Thyroid gland (tissue), 4 donors: Measurements from ENCODE around the gene ASPSCR1.

Experiments
- POLR2A ChIP-seq, 2 donors: fragments of 450-650 bp; IDR thresholded peaks; one replicate each; pipeline ENCODE4 v1.6.1; 2017; ENCODE audit warnings: antibody characterized with exemption in 2 of 2, mild to moderate bottlenecking in 2 of 2, moderate library complexity in 1 of 2
- TF ChIP-seq, protein P1 (sequence below), 6 experiments: fragments of 200-600 bp in 3 of 6; fragments of 450-650 bp in 3 of 6; sonication (generic) in 3 of 6; IDR thresholded peaks; one replicate each; pipeline ENCODE4 v1.5.1; 2016 to 2019; ENCODE audit warnings: antibody characterized with exemption in 6 of 6, mild to moderate bottlenecking in 2 of 6, inconsistent platforms in 1 of 6, moderate library complexity in 1 of 6

DNA sequence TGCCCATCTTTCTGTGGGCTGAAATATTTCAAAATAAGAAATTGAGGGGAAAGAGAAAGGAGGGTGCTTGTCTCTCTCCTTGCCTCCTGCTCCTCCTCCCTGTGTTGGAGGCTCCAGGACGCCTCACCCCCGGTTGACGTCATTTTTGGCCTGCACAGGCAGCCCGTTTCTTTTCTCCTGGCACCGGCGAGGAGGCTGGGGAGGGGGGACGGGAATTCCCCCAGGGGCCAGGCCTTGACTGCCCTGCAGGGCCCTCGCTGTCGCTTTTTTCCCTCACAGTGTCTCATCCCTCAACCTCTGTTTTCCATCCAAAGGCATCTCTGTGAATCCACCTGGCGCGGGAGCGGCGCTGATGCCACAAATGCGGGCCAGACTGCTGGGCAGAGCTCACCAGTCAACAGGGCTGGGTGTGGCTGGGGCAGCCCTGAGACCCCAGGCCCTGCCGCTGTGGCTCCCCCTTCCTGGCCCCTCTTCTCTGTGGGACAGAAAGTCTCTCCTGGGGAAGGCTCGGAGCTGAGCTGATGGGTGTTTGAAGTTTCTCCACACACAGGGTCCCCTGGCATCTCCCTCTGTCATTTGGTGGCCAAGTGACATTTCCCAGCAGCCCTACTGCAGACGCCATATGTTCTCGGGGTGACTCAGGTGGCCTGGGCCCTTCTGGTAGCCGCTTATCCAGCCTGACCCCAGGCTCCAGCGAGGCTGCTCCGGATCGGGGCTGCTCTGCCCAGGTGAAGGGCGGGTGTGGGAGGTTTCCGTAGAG lies 29.2 kb downstream of the ASPSCR1 start:
- TF ChIP-seq, protein P1, sequence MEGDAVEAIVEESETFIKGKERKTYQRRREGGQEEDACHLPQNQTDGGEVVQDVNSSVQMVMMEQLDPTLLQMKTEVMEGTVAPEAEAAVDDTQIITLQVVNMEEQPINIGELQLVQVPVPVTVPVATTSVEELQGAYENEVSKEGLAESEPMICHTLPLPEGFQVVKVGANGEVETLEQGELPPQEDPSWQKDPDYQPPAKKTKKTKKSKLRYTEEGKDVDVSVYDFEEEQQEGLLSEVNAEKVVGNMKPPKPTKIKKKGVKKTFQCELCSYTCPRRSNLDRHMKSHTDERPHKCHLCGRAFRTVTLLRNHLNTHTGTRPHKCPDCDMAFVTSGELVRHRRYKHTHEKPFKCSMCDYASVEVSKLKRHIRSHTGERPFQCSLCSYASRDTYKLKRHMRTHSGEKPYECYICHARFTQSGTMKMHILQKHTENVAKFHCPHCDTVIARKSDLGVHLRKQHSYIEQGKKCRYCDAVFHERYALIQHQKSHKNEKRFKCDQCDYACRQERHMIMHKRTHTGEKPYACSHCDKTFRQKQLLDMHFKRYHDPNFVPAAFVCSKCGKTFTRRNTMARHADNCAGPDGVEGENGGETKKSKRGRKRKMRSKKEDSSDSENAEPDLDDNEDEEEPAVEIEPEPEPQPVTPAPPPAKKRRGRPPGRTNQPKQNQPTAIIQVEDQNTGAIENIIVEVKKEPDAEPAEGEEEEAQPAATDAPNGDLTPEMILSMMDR (IDR thresholded peaks at IDR 0.05) = no peak
- no peak for TF ChIP-seq POLR2A (IDR thresholded peaks at IDR 0.05)
